Measurements from ENCODE around the gene ZNF423. TPM values are rescaled to one million over a fixed set of nuclear protein-coding genes. Genes with fewer than 3 reads are reported as not detected.

Gene ZNF423
- total RNA-seq, 1 donor from 2014 or later: 10.7 TPM

GRCh38 chr16:49488740-49489525, 367.0 kb downstream of the ZNF423 start:
- DNase-seq (peak; percentile 36), ATAC-seq (no peak)
- H3K27me3 ChIP-seq (ENCODE audit: low read depth): no peaks in the 10 kb centered on the region
- no peak overlapping the region for H3K27ac ChIP-seq
- peaks cover 14% of the 10 kb centered on the region for H3K4me1 ChIP-seq
- intact Hi-C loops (cut with DNase I): no loop called here
- H3K9me3 ChIP-seq: no peaks in the 10 kb centered on the region
- H3K4me3 ChIP-seq: no peak overlapping the region
- no peaks in the 10 kb centered on the region for H3K36me3 ChIP-seq
- TF ChIP-seq CTCF (IDR thresholded peaks at IDR 0.05): no peak

- H3K4me3 ChIP-seq: no peak overlapping the region
- no peaks in the 10 kb centered on the region for H3K27me3 ChIP-seq (ENCODE audit: low read depth)
- peak; percentile 10 for DNase-seq
- no peaks in the 10 kb centered on the region for H3K9me3 ChIP-seq
- H3K36me3 ChIP-seq: no peaks in the 10 kb centered on the region
- H3K27ac ChIP-seq: no peak overlapping the region
- intact Hi-C loops (cut with DNase I): no loop called here
- TF ChIP-seq CTCF (IDR thresholded peaks at IDR 0.05): no peak
- no peak for ATAC-seq
- H3K4me1 ChIP-seq: peaks cover 20% of the 10 kb centered on the region
These were observed 367.6 kb downstream of the ZNF423 start for GRCh38 chr16:49488336-49488735.

GRCh38 chr16:49487746-49488145, 368.2 kb downstream of the ZNF423 start:
- H3K36me3 ChIP-seq: no peaks in the 10 kb centered on the region
- intact Hi-C loops (cut with DNase I): no loop called here
- no peaks in the 10 kb centered on the region for H3K27me3 ChIP-seq (ENCODE audit: low read depth)
- no peak for TF ChIP-seq CTCF (IDR thresholded peaks at IDR 0.05)
- H3K9me3 ChIP-seq: no peaks in the 10 kb centered on the region
- no peak overlapping the region for H3K4me3 ChIP-seq
- H3K27ac ChIP-seq: no peak overlapping the region
- ATAC-seq: no peak
- peak; percentile 22 for DNase-seq
- peaks cover 19% of the 10 kb centered on the region for H3K4me1 ChIP-seq

GRCh38 chr16:49486400-49486799, 369.5 kb downstream of the ZNF423 start:
- DNase-seq (no peak), ATAC-seq (no peak)
- no peaks in the 10 kb centered on the region for H3K27me3 ChIP-seq (ENCODE audit: low read depth)
- no peak overlapping the region for H3K27ac ChIP-seq
- TF ChIP-seq CTCF (IDR thresholded peaks at IDR 0.05): no peak
- no peaks in the 10 kb centered on the region for H3K9me3 ChIP-seq
- H3K4me1 ChIP-seq: peaks cover 9% of the 10 kb centered on the region
- intact Hi-C loops (cut with DNase I): no loop called here
- no peak overlapping the region for H3K4me3 ChIP-seq
- H3K36me3 ChIP-seq: no peaks in the 10 kb centered on the region

- no peak overlapping the region for H3K4me3 ChIP-seq
- ATAC-seq (no peak), DNase-seq (no peak)
- intact Hi-C loops (cut with DNase I): no loop called here
- H3K36me3 ChIP-seq: no peaks in the 10 kb centered on the region
- H3K9me3 ChIP-seq: no peaks in the 10 kb centered on the region
- TF ChIP-seq CTCF (IDR thresholded peaks at IDR 0.05): no peak
- H3K27me3 ChIP-seq (ENCODE audit: low read depth): no peaks in the 10 kb centered on the region
- H3K4me1 ChIP-seq: peaks cover 9% of the 10 kb centered on the region
- H3K27ac ChIP-seq: no peak overlapping the region
These were observed 370.2 kb downstream of the ZNF423 start for GRCh38 chr16:49485663-49486062.
